GM12873 (cell line): ENCODE measurements around the gene IL1RAPL2.

Experiments used
- TF ChIP-seq, protein P1 (sequence below): IDR thresholded peaks from 2 replicates; pipeline ENCODE4 v1.5.1; 2012; ENCODE audit warnings: low read depth, mild to moderate bottlenecking, moderate library complexity, low read length, control low read depth; ENCODE audit not compliant: insufficient read depth; ENCODE audit errors: missing control alignments

The IL1RAPL2 gene

DNA sequence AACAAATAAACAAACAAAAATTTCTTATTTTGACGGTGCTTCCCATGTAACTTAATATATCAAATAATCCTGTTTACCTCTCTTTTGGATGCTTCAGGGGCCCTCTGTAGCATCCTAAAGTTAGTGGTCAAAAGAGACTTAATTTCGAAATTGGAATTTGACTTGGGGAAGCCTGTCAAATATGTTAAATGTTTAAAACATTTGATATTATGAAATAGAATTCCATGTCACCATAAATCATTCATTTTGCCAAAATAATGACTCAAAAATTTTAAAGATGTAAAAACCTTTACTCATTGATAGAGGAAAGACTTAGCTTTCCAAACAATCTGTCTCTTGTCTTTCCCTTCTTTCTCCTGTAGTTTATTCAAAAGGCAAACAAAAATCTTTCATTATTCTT, 675.1 kb downstream of the IL1RAPL2 start:
- TF ChIP-seq, protein P1, sequence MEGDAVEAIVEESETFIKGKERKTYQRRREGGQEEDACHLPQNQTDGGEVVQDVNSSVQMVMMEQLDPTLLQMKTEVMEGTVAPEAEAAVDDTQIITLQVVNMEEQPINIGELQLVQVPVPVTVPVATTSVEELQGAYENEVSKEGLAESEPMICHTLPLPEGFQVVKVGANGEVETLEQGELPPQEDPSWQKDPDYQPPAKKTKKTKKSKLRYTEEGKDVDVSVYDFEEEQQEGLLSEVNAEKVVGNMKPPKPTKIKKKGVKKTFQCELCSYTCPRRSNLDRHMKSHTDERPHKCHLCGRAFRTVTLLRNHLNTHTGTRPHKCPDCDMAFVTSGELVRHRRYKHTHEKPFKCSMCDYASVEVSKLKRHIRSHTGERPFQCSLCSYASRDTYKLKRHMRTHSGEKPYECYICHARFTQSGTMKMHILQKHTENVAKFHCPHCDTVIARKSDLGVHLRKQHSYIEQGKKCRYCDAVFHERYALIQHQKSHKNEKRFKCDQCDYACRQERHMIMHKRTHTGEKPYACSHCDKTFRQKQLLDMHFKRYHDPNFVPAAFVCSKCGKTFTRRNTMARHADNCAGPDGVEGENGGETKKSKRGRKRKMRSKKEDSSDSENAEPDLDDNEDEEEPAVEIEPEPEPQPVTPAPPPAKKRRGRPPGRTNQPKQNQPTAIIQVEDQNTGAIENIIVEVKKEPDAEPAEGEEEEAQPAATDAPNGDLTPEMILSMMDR: no peak

DNA sequence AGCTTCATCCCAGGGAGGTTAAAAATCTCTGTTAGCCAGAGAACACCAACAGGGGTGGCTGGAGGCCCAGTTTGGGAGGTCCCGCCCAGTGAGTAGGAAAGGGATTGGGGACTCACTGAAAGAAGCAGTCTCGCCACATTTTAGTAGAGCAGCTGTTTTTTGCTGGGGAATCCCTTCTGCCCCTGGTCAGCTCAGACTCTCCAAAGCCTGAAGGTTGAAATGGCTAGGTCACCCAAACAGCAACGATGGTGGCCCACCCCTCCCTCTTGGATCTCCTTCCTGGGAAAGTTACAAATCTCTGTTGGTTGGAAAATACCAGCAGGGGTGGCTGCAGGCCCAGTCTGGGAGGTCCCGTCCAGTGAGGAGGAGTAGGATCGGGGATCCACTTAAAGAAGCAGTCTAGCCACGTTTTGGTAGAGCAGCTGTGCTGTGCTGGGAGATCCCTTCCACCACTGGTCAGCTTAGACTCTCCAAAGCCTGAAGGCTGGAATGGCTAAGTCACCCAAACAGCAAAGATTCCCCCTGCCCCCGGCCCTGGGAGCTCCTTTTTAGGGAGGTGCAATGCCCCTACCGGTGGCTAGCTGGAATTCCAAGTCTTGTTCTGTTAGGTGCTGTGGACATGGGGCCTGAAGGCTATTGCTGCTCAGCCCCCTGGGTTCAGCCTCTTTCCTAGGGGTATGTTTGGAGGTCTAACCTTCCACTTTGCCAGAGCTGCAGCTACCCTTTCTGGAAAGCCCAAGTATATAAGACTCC, 694.5 kb downstream of the IL1RAPL2 start:
- TF ChIP-seq, protein P1: no peak

DNA sequence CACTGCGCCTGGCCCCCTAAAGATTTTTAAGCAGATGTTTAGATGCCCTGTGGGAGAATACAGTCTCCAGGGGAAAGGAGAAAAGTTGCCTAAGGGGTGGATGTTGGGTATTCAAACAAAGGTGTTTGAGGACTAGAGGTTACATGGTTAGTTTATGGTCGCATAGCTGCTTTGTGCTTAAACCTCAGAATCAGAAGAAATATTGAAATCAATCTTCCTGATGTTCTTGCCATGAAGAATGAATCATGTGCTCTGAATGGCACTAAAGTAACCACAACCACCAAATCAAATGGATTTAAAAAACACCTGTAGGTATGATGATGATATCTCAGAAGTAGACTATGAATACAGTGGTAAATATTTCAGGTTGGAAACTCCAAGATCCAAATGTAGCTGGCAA, 697.2 kb downstream of the IL1RAPL2 start:
- TF ChIP-seq, protein P1: no peak

DNA sequence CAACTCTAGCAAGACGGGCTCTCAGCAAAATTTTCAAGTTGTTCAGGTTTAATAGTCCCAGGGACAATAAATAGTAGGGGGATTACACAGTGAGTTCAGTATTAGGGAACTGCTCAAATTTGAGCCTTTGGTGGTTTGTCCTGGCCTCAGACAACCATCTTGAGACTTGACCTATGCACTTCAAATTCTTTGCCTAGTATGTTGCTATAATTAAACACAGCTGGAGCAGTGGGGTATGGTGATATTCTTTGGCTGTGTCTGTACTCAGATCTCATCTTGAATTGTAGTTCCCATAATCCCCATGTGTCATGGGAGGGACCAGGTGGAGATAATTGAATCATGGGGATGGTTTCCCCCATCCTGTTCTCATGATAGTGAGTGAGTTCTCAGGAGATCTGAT, 697.8 kb downstream of the IL1RAPL2 start:
- TF ChIP-seq, protein P1: no peak

DNA sequence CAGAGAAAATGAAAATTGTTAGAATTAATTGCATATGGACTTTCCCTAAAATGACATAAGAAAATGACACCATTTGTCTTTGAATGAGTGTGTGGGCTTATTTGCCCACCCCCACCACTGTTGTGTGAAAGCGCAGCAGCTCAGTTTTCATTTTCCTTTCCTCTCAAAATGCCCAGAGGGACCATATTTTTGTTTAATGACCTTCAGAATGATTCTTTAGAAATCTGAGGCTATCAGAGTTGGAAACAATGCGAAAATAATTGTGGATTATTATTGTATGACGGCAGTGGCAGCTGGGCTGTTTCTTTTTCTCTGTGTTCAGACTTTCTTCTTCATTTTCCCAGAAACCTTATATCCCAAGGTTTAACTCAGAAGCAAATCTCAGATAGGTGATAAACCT, 699.1 kb downstream of the IL1RAPL2 start:
- TF ChIP-seq, protein P1: no peak

DNA sequence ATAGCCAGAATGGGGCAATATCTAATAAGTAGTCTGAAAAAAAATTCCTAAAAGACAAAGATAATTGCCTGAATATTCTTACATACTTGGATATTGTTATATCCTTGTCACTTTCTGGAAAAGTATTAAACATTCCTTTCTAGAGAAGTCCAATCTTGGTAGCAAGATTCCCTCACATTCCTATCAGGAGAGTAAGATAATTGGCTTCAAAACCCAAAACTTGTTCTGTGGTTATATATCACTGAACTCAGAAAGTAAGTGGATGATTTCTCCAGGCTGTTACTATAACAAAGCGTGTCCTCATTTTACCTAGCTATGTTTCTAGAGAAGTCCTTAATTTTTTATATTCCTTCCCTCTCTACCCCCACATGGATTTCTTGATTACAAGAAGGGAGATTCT, 700.5 kb downstream of the IL1RAPL2 start:
- TF ChIP-seq, protein P1: no peak

DNA sequence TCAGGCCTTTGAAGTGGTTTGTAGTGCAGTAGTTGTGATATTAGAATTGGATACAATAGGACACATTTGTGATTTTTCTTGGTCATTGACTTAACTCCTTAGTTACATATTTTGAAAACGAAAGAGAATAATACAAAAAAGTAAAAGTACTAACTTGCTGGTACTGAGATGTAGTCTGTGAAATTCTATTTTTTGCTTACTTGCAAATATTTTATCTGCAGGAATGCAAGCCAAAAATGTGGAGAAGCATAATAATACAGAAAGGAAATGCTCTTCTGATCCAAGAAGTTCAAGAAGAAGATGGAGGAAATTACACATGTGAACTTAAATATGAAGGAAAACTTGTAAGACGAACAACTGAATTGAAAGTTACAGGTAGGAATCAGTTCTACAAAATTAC, 701.2 kb downstream of the IL1RAPL2 start:
- TF ChIP-seq, protein P1: no peak
